ENCODE results near the gene SPAM1. TPM values are rescaled to one million over a fixed set of nuclear protein-coding genes. Genes with fewer than 3 reads are reported as not detected.

The SPAM1 gene, protein sequence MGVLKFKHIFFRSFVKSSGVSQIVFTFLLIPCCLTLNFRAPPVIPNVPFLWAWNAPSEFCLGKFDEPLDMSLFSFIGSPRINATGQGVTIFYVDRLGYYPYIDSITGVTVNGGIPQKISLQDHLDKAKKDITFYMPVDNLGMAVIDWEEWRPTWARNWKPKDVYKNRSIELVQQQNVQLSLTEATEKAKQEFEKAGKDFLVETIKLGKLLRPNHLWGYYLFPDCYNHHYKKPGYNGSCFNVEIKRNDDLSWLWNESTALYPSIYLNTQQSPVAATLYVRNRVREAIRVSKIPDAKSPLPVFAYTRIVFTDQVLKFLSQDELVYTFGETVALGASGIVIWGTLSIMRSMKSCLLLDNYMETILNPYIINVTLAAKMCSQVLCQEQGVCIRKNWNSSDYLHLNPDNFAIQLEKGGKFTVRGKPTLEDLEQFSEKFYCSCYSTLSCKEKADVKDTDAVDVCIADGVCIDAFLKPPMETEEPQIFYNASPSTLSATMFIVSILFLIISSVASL
- not detected for total RNA-seq
- long read RNA-seq, donor 1: 0 reads
- long read RNA-seq, donor 2: 0 reads

DNA sequence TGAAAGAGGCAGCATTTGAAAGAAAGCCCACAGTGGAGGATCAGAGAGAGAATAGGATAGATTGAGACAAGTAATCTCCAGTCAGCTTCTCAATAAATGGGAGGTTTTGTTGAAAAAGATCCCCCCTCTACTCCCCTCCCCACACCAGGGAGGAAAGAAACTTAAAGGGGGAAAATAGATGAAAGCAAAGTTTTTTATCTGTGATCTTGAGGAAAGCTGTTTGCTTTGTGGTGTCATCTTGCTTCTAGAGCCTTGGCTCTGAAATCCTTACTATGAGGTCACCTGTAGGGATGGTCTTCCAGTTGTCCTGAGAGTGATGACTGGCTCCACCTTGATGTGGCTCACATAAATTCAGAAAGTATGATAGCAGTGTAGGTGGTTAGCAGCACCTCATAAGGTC, at the start of gene SPAM1:
Gene SPAM1 (plus strand): TSS at position 301 of the 400 bp plus-strand sequence. CDS start 28,330 bp downstream, outside the sequence.
- intact Hi-C loops (cut with DNase I, micrococcal nuclease): no loop called here

DNA sequence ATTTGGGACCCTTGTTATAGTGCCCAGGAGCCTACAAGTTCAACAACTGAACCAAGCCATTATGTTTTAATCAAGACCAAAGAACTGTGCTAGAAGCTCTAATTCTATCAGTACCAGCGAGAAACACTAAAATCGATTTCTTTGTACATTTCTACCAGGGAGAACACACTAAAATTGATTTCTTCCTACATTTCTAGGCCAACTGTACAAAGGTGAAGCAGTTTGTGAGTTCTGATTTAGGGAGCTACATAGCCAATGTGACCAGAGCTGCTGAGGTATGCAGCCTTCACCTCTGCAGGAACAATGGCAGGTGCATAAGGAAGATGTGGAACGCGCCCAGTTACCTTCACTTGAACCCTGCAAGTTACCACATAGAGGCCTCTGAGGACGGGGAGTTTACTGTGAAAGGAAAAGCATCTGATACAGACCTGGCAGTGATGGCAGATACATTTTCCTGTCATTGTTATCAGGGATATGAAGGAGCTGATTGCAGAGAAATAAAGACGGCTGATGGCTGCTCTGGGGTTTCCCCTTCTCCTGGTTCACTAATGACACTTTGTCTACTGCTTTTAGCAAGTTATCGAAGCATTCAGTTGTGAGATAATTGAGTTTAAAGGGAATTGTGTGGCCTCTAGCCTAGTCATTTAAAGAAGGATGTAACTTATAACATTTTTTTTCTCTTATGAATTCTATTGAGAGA, 48.3 kb upstream of the SPAM1 start:
- ATAC-seq: no peak

More for the DNA sequence above, at the start of gene SPAM1:
- peaks cover 7% of the 10 kb centered on the region for H3K4me1 ChIP-seq (ENCODE audit: low read depth)
- no peak for ATAC-seq
- no peaks in the 10 kb centered on the region for H3K9me3 ChIP-seq
- no peaks in the 10 kb centered on the region for H3K36me3 ChIP-seq (ENCODE audit: low read depth)
- DNase-seq: no peak
- TF ChIP-seq, protein P1, sequence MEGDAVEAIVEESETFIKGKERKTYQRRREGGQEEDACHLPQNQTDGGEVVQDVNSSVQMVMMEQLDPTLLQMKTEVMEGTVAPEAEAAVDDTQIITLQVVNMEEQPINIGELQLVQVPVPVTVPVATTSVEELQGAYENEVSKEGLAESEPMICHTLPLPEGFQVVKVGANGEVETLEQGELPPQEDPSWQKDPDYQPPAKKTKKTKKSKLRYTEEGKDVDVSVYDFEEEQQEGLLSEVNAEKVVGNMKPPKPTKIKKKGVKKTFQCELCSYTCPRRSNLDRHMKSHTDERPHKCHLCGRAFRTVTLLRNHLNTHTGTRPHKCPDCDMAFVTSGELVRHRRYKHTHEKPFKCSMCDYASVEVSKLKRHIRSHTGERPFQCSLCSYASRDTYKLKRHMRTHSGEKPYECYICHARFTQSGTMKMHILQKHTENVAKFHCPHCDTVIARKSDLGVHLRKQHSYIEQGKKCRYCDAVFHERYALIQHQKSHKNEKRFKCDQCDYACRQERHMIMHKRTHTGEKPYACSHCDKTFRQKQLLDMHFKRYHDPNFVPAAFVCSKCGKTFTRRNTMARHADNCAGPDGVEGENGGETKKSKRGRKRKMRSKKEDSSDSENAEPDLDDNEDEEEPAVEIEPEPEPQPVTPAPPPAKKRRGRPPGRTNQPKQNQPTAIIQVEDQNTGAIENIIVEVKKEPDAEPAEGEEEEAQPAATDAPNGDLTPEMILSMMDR (IDR thresholded peaks at IDR 0.05): no peak
- no peak within 1 kb of the TSS for H3K4me3 ChIP-seq

DNA sequence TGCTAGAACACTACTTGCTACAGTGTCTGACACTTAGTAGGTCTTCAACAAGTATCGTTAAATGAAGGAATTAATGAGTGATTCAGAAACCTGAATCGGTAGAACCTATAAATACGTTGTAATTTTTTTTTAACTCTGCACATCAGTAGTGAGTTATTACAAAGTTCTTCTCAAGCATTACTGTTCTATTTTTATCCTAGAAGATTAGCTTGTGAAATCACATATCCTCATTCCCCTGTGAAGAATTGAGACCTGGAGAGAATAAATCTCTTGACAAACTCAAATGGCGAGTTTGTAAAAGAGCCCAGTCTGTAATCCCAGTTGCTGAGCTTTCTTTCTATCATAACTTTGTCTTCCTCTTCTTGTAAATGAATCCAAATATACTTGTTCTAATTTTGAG, 45.4 kb upstream of the SPAM1 start:
- no peak for ATAC-seq
- no peak overlapping the region for H3K4me3 ChIP-seq
- no peaks in the 10 kb centered on the region for H3K36me3 ChIP-seq (ENCODE audit: low read depth)
- TF ChIP-seq, protein P1 (IDR thresholded peaks at IDR 0.05): no peak
- intact Hi-C loops (cut with DNase I, micrococcal nuclease): no loop called here
- H3K4me1 ChIP-seq (ENCODE audit: low read depth): no peaks in the 10 kb centered on the region
- no peak for DNase-seq
- H3K9me3 ChIP-seq: no peaks in the 10 kb centered on the region

More for the DNA sequence above, 48.3 kb upstream of the SPAM1 start:
- H3K4me3 ChIP-seq: no peak overlapping the region
- no peak for DNase-seq
- H3K4me1 ChIP-seq (ENCODE audit: low read depth): no peaks in the 10 kb centered on the region
- intact Hi-C loops (cut with DNase I, micrococcal nuclease): no loop called here
- H3K36me3 ChIP-seq (ENCODE audit: low read depth): no peaks in the 10 kb centered on the region
- H3K9me3 ChIP-seq: no peaks in the 10 kb centered on the region
- TF ChIP-seq, protein P1 (IDR thresholded peaks at IDR 0.05): no peak

DNA sequence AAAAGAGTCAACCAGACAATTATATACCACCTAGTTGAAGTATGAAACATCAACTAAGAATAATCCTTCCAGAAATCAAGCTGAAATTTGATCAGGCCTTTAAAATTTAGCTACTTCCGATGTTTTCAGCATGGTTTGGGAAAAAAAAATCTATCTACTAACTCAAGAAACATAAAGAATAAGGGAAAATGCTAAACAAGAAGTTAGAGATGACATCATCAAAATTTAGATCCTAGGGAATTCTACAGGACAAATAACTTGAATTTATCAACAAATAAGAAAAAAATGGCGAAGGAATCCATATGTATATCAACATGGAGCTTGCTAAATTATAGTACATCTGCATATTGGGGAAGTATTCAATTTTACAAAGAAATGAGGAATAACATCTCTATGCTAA, 43.7 kb upstream of the SPAM1 start:
- intact Hi-C loops (cut with DNase I, micrococcal nuclease): no loop called here
- TF ChIP-seq, protein P1 (IDR thresholded peaks at IDR 0.05): no peak
- H3K9me3 ChIP-seq: no peaks in the 10 kb centered on the region
- ATAC-seq: no peak
- H3K4me1 ChIP-seq (ENCODE audit: low read depth): no peaks in the 10 kb centered on the region
- no peak overlapping the region for H3K4me3 ChIP-seq
- no peaks in the 10 kb centered on the region for H3K36me3 ChIP-seq (ENCODE audit: low read depth)
- no peak for DNase-seq

DNA sequence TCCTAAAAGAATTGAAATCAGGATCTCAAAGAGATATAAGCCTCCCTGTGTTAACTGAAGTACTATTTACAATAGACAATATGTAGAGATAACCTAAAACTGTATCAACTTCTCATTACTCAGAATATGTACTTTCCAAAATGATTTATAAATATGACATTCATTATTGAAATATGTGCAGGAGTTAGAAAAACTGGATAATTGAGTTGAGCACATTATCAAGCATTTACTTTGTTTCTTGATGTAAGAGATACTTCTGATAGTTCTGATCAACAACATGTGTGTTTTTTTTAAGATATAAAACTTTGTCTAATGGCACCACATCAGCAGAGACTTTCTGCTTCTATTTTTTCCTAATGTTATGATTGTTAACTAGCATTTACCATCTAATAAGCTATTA, 41.9 kb upstream of the SPAM1 start:
- TF ChIP-seq, protein P1 (IDR thresholded peaks at IDR 0.05): no peak
- DNase-seq (no peak), ATAC-seq (no peak)
- H3K9me3 ChIP-seq: no peaks in the 10 kb centered on the region
- no peak overlapping the region for H3K4me3 ChIP-seq
- no peaks in the 10 kb centered on the region for H3K36me3 ChIP-seq (ENCODE audit: low read depth)
- intact Hi-C loops (cut with DNase I, micrococcal nuclease): no loop called here
- H3K4me1 ChIP-seq (ENCODE audit: low read depth): no peaks in the 10 kb centered on the region

Measured in mucosa of descending colon (tissue), 3 donors.